ENCODE data around the gene MECP2. TPM values are rescaled to one million over a fixed set of nuclear protein-coding genes. Genes with fewer than 3 reads are reported as not detected.
A peak's percentile ranks its signal among the peaks of the same experiment; 100 is the strongest.

Gene MECP2
- total and polyA plus RNA-seq, 2 of the 13 experiments (the other 11 are each of a cell fraction or from before 2014, with no cell fraction given) = 7.9 to 18.1 TPM

DNA sequence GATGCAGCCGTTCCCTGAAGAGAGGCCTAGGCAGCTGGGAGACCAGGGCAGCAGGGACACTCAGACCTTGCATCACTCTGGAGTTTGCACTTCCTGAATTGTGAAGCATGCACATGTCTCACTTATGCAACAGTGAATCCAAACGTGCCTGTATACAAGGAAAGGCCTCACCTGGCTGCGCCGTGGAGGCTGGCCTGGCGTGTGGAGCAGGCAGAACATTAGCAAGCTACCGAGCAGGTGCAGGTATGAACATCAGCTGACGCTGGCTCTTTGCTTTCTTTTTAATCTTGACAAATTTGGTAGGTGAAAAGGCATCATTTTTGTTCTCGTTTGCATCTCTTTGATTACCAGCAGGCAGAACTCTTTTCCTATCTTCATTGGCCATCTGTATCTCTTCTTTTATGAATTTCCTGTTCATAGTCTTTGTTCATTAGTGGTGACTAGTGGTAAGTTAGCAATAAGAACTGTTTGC lies 40.7 kb downstream of the MECP2 start (continued):
- TF ChIP-seq, protein P1, sequence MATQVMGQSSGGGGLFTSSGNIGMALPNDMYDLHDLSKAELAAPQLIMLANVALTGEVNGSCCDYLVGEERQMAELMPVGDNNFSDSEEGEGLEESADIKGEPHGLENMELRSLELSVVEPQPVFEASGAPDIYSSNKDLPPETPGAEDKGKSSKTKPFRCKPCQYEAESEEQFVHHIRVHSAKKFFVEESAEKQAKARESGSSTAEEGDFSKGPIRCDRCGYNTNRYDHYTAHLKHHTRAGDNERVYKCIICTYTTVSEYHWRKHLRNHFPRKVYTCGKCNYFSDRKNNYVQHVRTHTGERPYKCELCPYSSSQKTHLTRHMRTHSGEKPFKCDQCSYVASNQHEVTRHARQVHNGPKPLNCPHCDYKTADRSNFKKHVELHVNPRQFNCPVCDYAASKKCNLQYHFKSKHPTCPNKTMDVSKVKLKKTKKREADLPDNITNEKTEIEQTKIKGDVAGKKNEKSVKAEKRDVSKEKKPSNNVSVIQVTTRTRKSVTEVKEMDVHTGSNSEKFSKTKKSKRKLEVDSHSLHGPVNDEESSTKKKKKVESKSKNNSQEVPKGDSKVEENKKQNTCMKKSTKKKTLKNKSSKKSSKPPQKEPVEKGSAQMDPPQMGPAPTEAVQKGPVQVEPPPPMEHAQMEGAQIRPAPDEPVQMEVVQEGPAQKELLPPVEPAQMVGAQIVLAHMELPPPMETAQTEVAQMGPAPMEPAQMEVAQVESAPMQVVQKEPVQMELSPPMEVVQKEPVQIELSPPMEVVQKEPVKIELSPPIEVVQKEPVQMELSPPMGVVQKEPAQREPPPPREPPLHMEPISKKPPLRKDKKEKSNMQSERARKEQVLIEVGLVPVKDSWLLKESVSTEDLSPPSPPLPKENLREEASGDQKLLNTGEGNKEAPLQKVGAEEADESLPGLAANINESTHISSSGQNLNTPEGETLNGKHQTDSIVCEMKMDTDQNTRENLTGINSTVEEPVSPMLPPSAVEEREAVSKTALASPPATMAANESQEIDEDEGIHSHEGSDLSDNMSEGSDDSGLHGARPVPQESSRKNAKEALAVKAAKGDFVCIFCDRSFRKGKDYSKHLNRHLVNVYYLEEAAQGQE (IDR thresholded peaks at IDR 0.05; ENCODE audit: borderline replicate concordance in 1 of 2, low read depth in 1 of 2, low read length in 2 of 2) = 0 out of 4 replicates have a peak, but pooled peaks of 1 of the 2 experiments have one; percentile 31
- TF ChIP-seq RXRA (CRISPR knock-in tag; IDR thresholded peaks at IDR 0.05) = peak; percentile 70; the same call in 1 of the 2 replicates

DNA sequence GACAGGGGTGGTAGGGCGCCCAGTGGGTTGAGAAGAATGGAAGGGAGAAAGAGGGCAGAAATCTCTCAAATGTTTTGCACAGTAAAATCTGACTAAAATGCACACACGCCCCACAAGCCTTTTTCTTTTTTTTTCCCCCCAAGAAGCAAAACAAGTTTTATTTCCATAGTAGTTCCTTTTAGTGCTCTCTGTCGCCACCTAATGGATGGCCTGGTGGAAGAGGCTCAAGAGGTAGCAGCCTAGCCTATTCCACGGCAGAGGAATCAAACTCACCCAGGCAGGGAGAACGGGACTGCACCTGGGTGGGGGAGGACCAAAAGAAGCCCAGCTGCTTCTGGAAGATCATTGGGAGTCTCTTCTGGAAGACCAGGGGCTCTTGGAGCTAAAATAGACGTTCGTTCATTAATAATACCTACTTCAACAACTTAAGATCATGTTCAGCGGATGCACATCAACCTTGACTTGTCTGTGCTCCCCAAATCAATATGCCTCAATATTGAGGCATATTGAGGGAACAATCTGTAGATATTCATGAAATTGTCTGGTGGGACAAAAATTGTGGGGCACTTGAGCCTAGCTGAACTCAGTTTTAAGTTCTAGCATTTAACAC lies 46.2 kb downstream of the MECP2 start:
- H3K4me1 ChIP-seq (ENCODE audit: insufficient read depth, low read length) = peaks cover 17% of the 10 kb centered on the region
- FAIRE-seq (peak; percentile 78), DNase-seq (ENCODE audit: low spot score) (peak; percentile 45), ATAC-seq (peak; percentile 80)
- H3K79me2 ChIP-seq (ENCODE audit: insufficient read depth, low read length) = peaks cover 26% of the 10 kb centered on the region
- no peak overlapping the region for H3K9ac ChIP-seq (ENCODE audit: insufficient read depth, low read depth, low read length)
- TF ChIP-seq SP4 (CRISPR knock-in tag; IDR thresholded peaks at IDR 0.05) (no peak), SMC3 (IDR thresholded peaks at IDR 0.05; ENCODE audit: low read length) (peak; percentile 39; the same call in 1 of the 2 replicates)
- TF ChIP-seq, protein P2, sequence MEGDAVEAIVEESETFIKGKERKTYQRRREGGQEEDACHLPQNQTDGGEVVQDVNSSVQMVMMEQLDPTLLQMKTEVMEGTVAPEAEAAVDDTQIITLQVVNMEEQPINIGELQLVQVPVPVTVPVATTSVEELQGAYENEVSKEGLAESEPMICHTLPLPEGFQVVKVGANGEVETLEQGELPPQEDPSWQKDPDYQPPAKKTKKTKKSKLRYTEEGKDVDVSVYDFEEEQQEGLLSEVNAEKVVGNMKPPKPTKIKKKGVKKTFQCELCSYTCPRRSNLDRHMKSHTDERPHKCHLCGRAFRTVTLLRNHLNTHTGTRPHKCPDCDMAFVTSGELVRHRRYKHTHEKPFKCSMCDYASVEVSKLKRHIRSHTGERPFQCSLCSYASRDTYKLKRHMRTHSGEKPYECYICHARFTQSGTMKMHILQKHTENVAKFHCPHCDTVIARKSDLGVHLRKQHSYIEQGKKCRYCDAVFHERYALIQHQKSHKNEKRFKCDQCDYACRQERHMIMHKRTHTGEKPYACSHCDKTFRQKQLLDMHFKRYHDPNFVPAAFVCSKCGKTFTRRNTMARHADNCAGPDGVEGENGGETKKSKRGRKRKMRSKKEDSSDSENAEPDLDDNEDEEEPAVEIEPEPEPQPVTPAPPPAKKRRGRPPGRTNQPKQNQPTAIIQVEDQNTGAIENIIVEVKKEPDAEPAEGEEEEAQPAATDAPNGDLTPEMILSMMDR (CRISPR knock-in tag; IDR thresholded peaks at IDR 0.05) = peak; percentile 66
- peaks cover 3 to 11% of the 10 kb centered on the region in 2 experiments; a peak in 2 of 5 replicates for H3K36me3 ChIP-seq (replicated peaks in 1 of 2; ENCODE audit: control insufficient read depth in 1 of 2, insufficient read depth in 2 of 2, low read length in 2 of 2)
- no TSS peak for BruUV-seq (replicated peaks)
- no peaks in the 10 kb centered on the region for H4K20me1 ChIP-seq (ENCODE audit: insufficient read depth, low read length)
- H3K4me2 ChIP-seq (ENCODE audit: low read depth, low read length) = no peak overlapping the region
- no peaks in the 10 kb centered on the region for H3K9me3 ChIP-seq (ENCODE audit: low read length)
- 43% methylated on average over 8 of the region's 8 CpGs for WGBS (ENCODE audit: low lambda C conversion rate)
- intact Hi-C loops (cut with micrococcal nuclease; ENCODE audit: unreplicated experiment) = loop anchor here (5.0 kb wide), 1 partner anchor 39 kb away; no protein-coding TSS in a partner anchor
- in situ Hi-C loops (cut with HindIII; ENCODE audit: extremely low pct_ligation_motif_present, low pct_unique_long_range_greater_than_20kb) = loop anchor here (5.0 kb wide), 1 partner anchor 39 kb away; no protein-coding TSS in a partner anchor
- POLR2A ChIA-PET = no interaction called here
- H3K27ac ChIP-seq (ENCODE audit: extremely low read length, insufficient read depth, low read length) = no peak overlapping the region
- no peaks in the 10 kb centered on the region; a peak in 1 of 5 replicates for H3K27me3 ChIP-seq (ENCODE audit: control insufficient read depth in 1 of 2, insufficient read depth in 2 of 2, low read length in 2 of 2)
- H3K4me3 ChIP-seq (replicated peaks in 1 of 3; ENCODE audit: insufficient read depth in 1 of 3, low read depth in 2 of 3, low read length in 3 of 3) = no peak overlapping the region
- H2AFZ ChIP-seq (ENCODE audit: low read length) = no peak overlapping the region
- CTCF ChIA-PET (ENCODE audit: low intra/inter-chr PET ratio, low total read pairs) = no interaction called here
